HCEC 1CT (cell line): ENCODE results near the gene PLXNB2.
"Not testable (repeated sequence)": the region's sequence is repeated elsewhere in the genome, so short reads cannot be mapped to it uniquely, and the experiment has no call there.

Experiments
- DNase-seq: peaks from one replicate; pipeline ENCODE4 v3.0.0-alpha.2; 2017

PLXNB2 gene

GRCh38 chr22:50326225-50326955 is 18.9 kb upstream of the PLXNB2 start:
- no peak for DNase-seq

GRCh38 chr22:50325444-50326224 is 18.2 kb upstream of the PLXNB2 start:
- peak; percentile 41 for DNase-seq

GRCh38 chr22:50323900-50324299 is 16.5 kb upstream of the PLXNB2 start:
- DNase-seq: no peak

GRCh38 chr22:50322382-50323104 is 15.1 kb upstream of the PLXNB2 start:
- not testable (repeated sequence) for DNase-seq

GRCh38 chr22:50320671-50321325 is 13.4 kb upstream of the PLXNB2 start:
- DNase-seq: no peak

GRCh38 chr22:50320116-50320515 is 12.7 kb upstream of the PLXNB2 start:
- no peak for DNase-seq

- no peak for DNase-seq
Observed at GRCh38 chr22:50319503-50319951, 12.1 kb upstream of the PLXNB2 start.

GRCh38 chr22:50318698-50319411 is 11.4 kb upstream of the PLXNB2 start:
- no peak for DNase-seq

- DNase-seq: no peak
Observed at GRCh38 chr22:50318356-50318697, 10.9 kb upstream of the PLXNB2 start.

GRCh38 chr22:50317674-50318073 is 10.2 kb upstream of the PLXNB2 start:
- no peak for DNase-seq

GRCh38 chr22:50317178-50317577 is 9.7 kb upstream of the PLXNB2 start:
- no peak for DNase-seq

- DNase-seq: no peak
Observed at GRCh38 chr22:50316114-50317065, 8.9 kb upstream of the PLXNB2 start.

GRCh38 chr22:50315289-50316113 is 8.1 kb upstream of the PLXNB2 start:
- no peak for DNase-seq

GRCh38 chr22:50314455-50315288 is 7.2 kb upstream of the PLXNB2 start:
- DNase-seq: no peak

- no peak for DNase-seq
Observed at GRCh38 chr22:50314081-50314454, 6.6 kb upstream of the PLXNB2 start.

GRCh38 chr22:50313600-50313999 is 6.2 kb upstream of the PLXNB2 start:
- DNase-seq: no peak

GRCh38 chr22:50313021-50313420 is 5.6 kb upstream of the PLXNB2 start:
- no peak for DNase-seq

GRCh38 chr22:50312371-50312770 is 4.9 kb upstream of the PLXNB2 start:
- DNase-seq: no peak

GRCh38 chr22:50311606-50312351 is 4.3 kb upstream of the PLXNB2 start:
- no peak for DNase-seq
